SK-N-SH (cell line): ENCODE data around the gene HMHB1. TPM values are rescaled to one million over a fixed set of nuclear protein-coding genes. Genes with fewer than 3 reads are reported as not detected.

Experiments
- CTCF ChIA-PET: fragments of 300-600, 350-600 bp; formaldehyde crosslinking; extraction: SDS; loops from one replicate; lab custom pipeline; 2021; lab: Yijun Ruan, JAX
- POLR2A ChIA-PET: fragments of 350-600 bp; sonication (Branson Sonifier 250); formaldehyde crosslinking; extraction: SDS; loops from one replicate; lab custom pipeline; 2020; ENCODE audit warnings: antibody characterized with exemption, inconsistent platforms; lab: Yijun Ruan, JAX
- DNase-seq: peaks from one replicate; pipeline ENCODE4 v3.0.0; 2012
- H2AFZ ChIP-seq: fragments of 200-600 bp; sonication (generic); 2 replicates; pipeline ENCODE4 v1.8.1; 2016; ENCODE audit warnings: antibody characterized with exemption, mild to moderate bottlenecking, low read depth
- H3F3A ChIP-seq: fragments of 200-600 bp; sonication (generic); replicated peaks from 2 replicates; pipeline ENCODE3; 2016; ENCODE audit warnings: antibody characterized with exemption, mild to moderate bottlenecking; ENCODE audit not compliant: insufficient read depth
- H3K27ac ChIP-seq, 2 experiments: fragments of 200-500 bp in 1 of 2; fragments of 200-600 bp in 1 of 2; sonication (Bioruptor generic) in 1 of 2; sonication (generic), shearing (Covaris generic) in 1 of 2; 2 replicates each; pipeline versions ENCODE4 v1.5.1 to v1.6.1; 2014 to 2016; ENCODE audit warnings: low read depth in 2 of 2, inconsistent platforms in 1 of 2, low read length in 1 of 2, mild to moderate bottlenecking in 1 of 2, mixed read lengths in 1 of 2
- H3K27me3 ChIP-seq: fragments of 200-600 bp; sonication (generic), shearing (Covaris generic); 2 replicates; pipeline ENCODE4 v1.6.1; 2016; ENCODE audit warnings: mixed run types; ENCODE audit not compliant: insufficient read depth
- H3K36me3 ChIP-seq, 2 experiments: fragments of 200-500 bp in 1 of 2; fragments of 200-600 bp in 1 of 2; sonication (Bioruptor generic) in 1 of 2; sonication (generic) in 1 of 2; replicated peaks in 1 of 2; 2 replicates each; pipeline versions ENCODE3 to v1.5.1; 2014 to 2016; ENCODE audit warnings: low read length in 1 of 2, mild to moderate bottlenecking in 1 of 2; ENCODE audit not compliant: insufficient read depth in 2 of 2, control insufficient read depth in 1 of 2
- H3K4me1 ChIP-seq, 2 experiments: fragments of 200-500 bp in 1 of 2; fragments of 200-600 bp in 1 of 2; sonication (Bioruptor generic) in 1 of 2; sonication (generic), shearing (Covaris generic) in 1 of 2; 2 replicates each; pipeline versions ENCODE4 v1.5.1 to v1.6.1; 2014 to 2016; ENCODE audit warnings: low read depth in 1 of 2, low read length in 1 of 2, mixed run types in 1 of 2; ENCODE audit not compliant: insufficient read depth in 2 of 2, control insufficient read depth in 1 of 2
- H3K4me2 ChIP-seq: fragments of 200-600 bp; sonication (generic), shearing (Covaris generic); 2 replicates; pipeline ENCODE4 v1.6.1; 2017; ENCODE audit warnings: mixed run types
- H3K4me3 ChIP-seq, 2 experiments: fragments of 200-500 bp in 1 of 2; fragments of 200-600 bp in 1 of 2; sonication (Bioruptor generic) in 1 of 2; sonication (generic), shearing (Covaris generic) in 1 of 2; 2 replicates each; pipeline versions ENCODE4 v1.5.1 to v1.8.1; 2014 to 2016; ENCODE audit warnings: low read depth in 2 of 2, inconsistent platforms in 1 of 2, low read length in 1 of 2, mild to moderate bottlenecking in 1 of 2, mixed read lengths in 1 of 2, moderate library complexity in 1 of 2
- H3K79me2 ChIP-seq: fragments of 200-600 bp; sonication (generic); 2 replicates; pipeline ENCODE4 v1.8.1; 2017; ENCODE audit warnings: mild to moderate bottlenecking; ENCODE audit not compliant: insufficient read depth
- H3K9ac ChIP-seq: fragments of 200-600 bp; sonication (generic); 2 replicates; pipeline ENCODE4 v1.6.1; 2017; ENCODE audit warnings: mixed run types
- H3K9me2 ChIP-seq: fragments of 200-600 bp; sonication (generic); 2 replicates; pipeline ENCODE4 v1.6.1; 2017; ENCODE audit warnings: mixed run types
- H3K9me3 ChIP-seq: fragments of 200-600 bp; sonication (generic); 2 replicates; pipeline ENCODE4 v1.6.1; 2017; ENCODE audit warnings: mixed run types, mild to moderate bottlenecking, moderate library complexity
- H4K20me1 ChIP-seq: fragments of 200-600 bp; sonication (generic); 2 replicates; pipeline ENCODE4 v1.6.1; 2017; ENCODE audit warnings: mild to moderate bottlenecking, mixed run types; ENCODE audit not compliant: insufficient read depth
- CTCF ChIP-seq: fragments of 200-600 bp; sonication (generic); IDR thresholded peaks from 2 replicates; pipeline ENCODE4 v1.6.1; 2017; ENCODE audit warnings: antibody characterized with exemption, mild to moderate bottlenecking, moderate library complexity
- EP300 ChIP-seq, 2 experiments: IDR thresholded peaks; 2 replicates each; pipeline versions ENCODE4 v1.4.0 to v1.6.1; 2012; ENCODE audit warnings: borderline replicate concordance in 1 of 2, low read depth in 1 of 2, low read length in 1 of 2
- EZH2phosphoT487 ChIP-seq: fragments of 200-600 bp; sonication (generic); IDR thresholded peaks from 2 replicates; pipeline ENCODE4 v1.6.1; 2017; ENCODE audit warnings: low read depth, mixed run types, mild to moderate bottlenecking, antibody characterized with exemption, moderate library complexity, borderline replicate concordance
- FOXJ3 ChIP-seq: sonication (generic); formaldehyde crosslinking; IDR thresholded peaks from 2 replicates; pipeline ENCODE4 v1.5.1; 2020; ENCODE audit warnings: mild to moderate bottlenecking, missing genetic modification reagents
- FOXM1 ChIP-seq: IDR thresholded peaks from 2 replicates; pipeline ENCODE4 v1.4.0; 2012; ENCODE audit warnings: low read depth, mild to moderate bottlenecking
- MAX ChIP-seq: IDR thresholded peaks from 2 replicates; pipeline ENCODE4 v1.4.0; 2012; ENCODE audit warnings: low read depth
- NFIC ChIP-seq: IDR thresholded peaks from 2 replicates; pipeline ENCODE4 v1.4.0; 2012; ENCODE audit warnings: borderline replicate concordance
- NRF1 ChIP-seq: IDR thresholded peaks from 2 replicates; pipeline ENCODE4 v1.6.1; 2012; ENCODE audit warnings: low read depth, mild to moderate bottlenecking, low read length
- POLR2AphosphoS5 ChIP-seq: IDR thresholded peaks from 2 replicates; pipeline ENCODE4 v1.6.1; 2012; ENCODE audit warnings: low read depth, low read length
- RCOR1 ChIP-seq: fragments of 150-350 bp; IDR thresholded peaks from 2 replicates; pipeline ENCODE4 v1.6.1; 2017; ENCODE audit warnings: antibody characterized with exemption, low read length
- RFX5 ChIP-seq: IDR thresholded peaks from 2 replicates; pipeline ENCODE4 v1.6.1; 2012; ENCODE audit warnings: mild to moderate bottlenecking, improper control_type of control experiment, low read length
- RXRA ChIP-seq: IDR thresholded peaks from 2 replicates; pipeline ENCODE4 v1.4.0; 2012; ENCODE audit warnings: low read depth, mild to moderate bottlenecking, borderline replicate concordance
- SIN3A ChIP-seq: IDR thresholded peaks from 2 replicates; pipeline ENCODE4 v1.6.1; 2012; ENCODE audit warnings: low read depth, mild to moderate bottlenecking, low read length, moderate library complexity, borderline replicate concordance
- TAF1 ChIP-seq: IDR thresholded peaks from 2 replicates; pipeline ENCODE4 v1.6.1; 2012; ENCODE audit warnings: low read depth, mild to moderate bottlenecking, low read length, moderate library complexity, borderline replicate concordance
- TEAD4 ChIP-seq: IDR thresholded peaks from 2 replicates; pipeline ENCODE4 v1.4.0; 2012; ENCODE audit warnings: mild to moderate bottlenecking, borderline replicate concordance; ENCODE audit not compliant: insufficient read depth
- USF2 ChIP-seq: fragments of 150-350 bp; IDR thresholded peaks from 2 replicates; pipeline ENCODE4 v1.6.1; 2017; ENCODE audit warnings: antibody characterized with exemption, low read length, low read depth, borderline replicate concordance
- ZBTB33 ChIP-seq: IDR thresholded peaks from 2 replicates; pipeline ENCODE4 v1.4.0; 2012; ENCODE audit warnings: low read depth, borderline replicate concordance
- WGBS: methylation state at CpG from one replicate; pipeline ENCODE4 v1.1.6; 2017; ENCODE audit warnings: low lambda C conversion rate; 5-methylcytosine and 5-hydroxymethylcytosine counted together
- polyA plus RNA-seq, 3 experiments: library from polyadenylated mRNA; depleted of rRNA; stranded (reverse); fragments of >200 nt; gene quantifications; 2 replicates each; pipeline ENCODE4 v1.2.3, GENCODE V29; 2012
- TF ChIP-seq, protein P1 (sequence below): fragments of 150-350 bp; IDR thresholded peaks from 2 replicates; pipeline ENCODE4 v1.6.1; 2016; ENCODE audit warnings: mild to moderate bottlenecking, low read depth, low read length
- TF ChIP-seq, protein P2 (sequence below): IDR thresholded peaks from 2 replicates; pipeline ENCODE4; 2012

Gene HMHB1
- polyA plus RNA-seq, 1 of the 3 experiments (the other 2 are of a cell fraction), result not detected

GRCh38 chr5:143800715-143801114 lies 11.2 kb upstream of the HMHB1 start:
- no peaks in the 10 kb centered on the region for H3K36me3 ChIP-seq
- H3K4me3 ChIP-seq, result no peak overlapping the region
- TF ChIP-seq MAX (no peak), SIN3A (no peak), ZBTB33 (no peak), EP300 (IDR thresholded peaks at IDR 0.05; ENCODE audit: borderline replicate concordance in 1 of 2, low read depth in 1 of 2, low read length in 1 of 2) (no peak), USF2 (no peak), RXRA (no peak), EZH2phosphoT487 (no peak), TEAD4 (no peak), NRF1 (no peak), FOXM1 (no peak), RFX5 (no peak), RCOR1 (no peak), POLR2AphosphoS5 (no peak), FOXJ3 (no peak), CTCF (no peak), NFIC (no peak), TAF1 (no peak)
- TF ChIP-seq, protein P1, sequence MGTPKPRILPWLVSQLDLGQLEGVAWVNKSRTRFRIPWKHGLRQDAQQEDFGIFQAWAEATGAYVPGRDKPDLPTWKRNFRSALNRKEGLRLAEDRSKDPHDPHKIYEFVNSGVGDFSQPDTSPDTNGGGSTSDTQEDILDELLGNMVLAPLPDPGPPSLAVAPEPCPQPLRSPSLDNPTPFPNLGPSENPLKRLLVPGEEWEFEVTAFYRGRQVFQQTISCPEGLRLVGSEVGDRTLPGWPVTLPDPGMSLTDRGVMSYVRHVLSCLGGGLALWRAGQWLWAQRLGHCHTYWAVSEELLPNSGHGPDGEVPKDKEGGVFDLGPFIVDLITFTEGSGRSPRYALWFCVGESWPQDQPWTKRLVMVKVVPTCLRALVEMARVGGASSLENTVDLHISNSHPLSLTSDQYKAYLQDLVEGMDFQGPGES, result no peak
- TF ChIP-seq, protein P2, sequence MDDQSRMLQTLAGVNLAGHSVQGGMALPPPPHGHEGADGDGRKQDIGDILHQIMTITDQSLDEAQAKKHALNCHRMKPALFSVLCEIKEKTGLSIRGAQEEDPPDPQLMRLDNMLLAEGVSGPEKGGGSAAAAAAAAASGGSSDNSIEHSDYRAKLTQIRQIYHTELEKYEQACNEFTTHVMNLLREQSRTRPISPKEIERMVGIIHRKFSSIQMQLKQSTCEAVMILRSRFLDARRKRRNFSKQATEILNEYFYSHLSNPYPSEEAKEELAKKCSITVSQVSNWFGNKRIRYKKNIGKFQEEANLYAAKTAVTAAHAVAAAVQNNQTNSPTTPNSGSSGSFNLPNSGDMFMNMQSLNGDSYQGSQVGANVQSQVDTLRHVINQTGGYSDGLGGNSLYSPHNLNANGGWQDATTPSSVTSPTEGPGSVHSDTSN, result no peak
- H3K4me1 ChIP-seq, result peaks cover 0 to 2% of the 10 kb centered on the region in 2 experiments; a peak in 1 of 4 replicates
- no peak overlapping the region for H3K9ac ChIP-seq
- CTCF ChIA-PET, result no interaction called here
- H3F3A ChIP-seq, result no peaks in the 10 kb centered on the region
- H3K27ac ChIP-seq, result no peak overlapping the region
- WGBS, result 75% methylated on average over 2 of the region's 2 CpGs
- H3K9me3 ChIP-seq, result no peaks in the 10 kb centered on the region
- no peaks in the 10 kb centered on the region for H3K27me3 ChIP-seq
- POLR2A ChIA-PET, result no interaction called here
- H3K4me2 ChIP-seq, result no peak overlapping the region
- H3K9me2 ChIP-seq, result no peaks in the 10 kb centered on the region
- no peaks in the 10 kb centered on the region for H3K79me2 ChIP-seq
- H2AFZ ChIP-seq, result no peak overlapping the region
- H4K20me1 ChIP-seq, result no peaks in the 10 kb centered on the region
- DNase-seq, result no peak
